GM12891 (cell line): ENCODE data around the gene SYT15B. TPM values are rescaled to one million over a fixed set of nuclear protein-coding genes. Genes with fewer than 3 reads are reported as not detected.
"Not testable (repeated sequence)": the region's sequence is repeated elsewhere in the genome, so short reads cannot be mapped to it uniquely, and the experiment has no call there.

Experiments used
- DNase-seq: peaks from one replicate; pipeline ENCODE4 v3.0.0; 2011; ENCODE audit warnings: low spot score; ENCODE audit not compliant: insufficient read length
- FAIRE-seq: peaks from 2 replicates; lab custom pipeline; 2011; peaks lifted over from hg19 to GRCh38; lab: Jason Lieb, UNC
- polyA plus RNA-seq: library from polyadenylated mRNA; unstranded; fragments of >200 nt; gene quantifications from one replicate; pipeline ENCODE4 v1.2.1, GENCODE V29; 2012; ENCODE audit warnings: low read depth, missing spikeins, inconsistent platforms; ENCODE audit not compliant: missing spikeins

Gene SYT15B
- not detected for polyA plus RNA-seq

DNA sequence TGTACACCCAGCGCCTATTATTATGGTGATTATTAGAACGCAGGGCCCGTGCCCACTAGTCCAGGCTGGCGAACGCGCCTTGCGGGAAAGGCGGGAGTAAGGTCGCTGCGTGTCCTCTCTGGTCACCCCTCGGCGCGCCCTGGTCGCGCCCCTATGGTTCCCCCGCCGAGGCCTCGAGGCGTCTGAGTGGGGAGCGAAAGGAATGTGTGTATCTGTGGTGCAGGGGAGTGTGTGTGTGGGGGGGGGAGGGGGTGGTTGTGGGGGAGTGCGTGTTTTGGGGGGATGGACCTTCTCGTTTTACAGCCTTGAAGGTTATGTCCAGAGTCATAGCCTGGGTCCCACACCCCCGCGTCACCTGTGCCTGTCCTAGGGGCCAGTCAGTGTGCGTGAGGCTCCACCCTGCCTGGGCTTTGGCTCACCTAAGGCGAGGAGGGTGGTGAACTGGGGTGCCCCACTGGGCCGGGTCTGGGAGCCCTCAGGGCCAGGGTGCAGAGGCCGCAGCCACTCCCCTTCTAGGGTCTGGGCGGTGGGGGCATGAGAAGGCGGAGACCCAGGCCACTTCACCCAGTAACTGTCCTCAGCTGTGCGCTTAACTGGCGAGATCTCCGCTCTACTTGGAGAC lies at the start of gene SYT15B:
Gene SYT15B (minus strand): TSS at position 39 of the 622 bp plus-strand sequence. CDS start 952 bp downstream, outside the sequence.
- FAIRE-seq, DNase-seq: not testable (repeated sequence)

DNA sequence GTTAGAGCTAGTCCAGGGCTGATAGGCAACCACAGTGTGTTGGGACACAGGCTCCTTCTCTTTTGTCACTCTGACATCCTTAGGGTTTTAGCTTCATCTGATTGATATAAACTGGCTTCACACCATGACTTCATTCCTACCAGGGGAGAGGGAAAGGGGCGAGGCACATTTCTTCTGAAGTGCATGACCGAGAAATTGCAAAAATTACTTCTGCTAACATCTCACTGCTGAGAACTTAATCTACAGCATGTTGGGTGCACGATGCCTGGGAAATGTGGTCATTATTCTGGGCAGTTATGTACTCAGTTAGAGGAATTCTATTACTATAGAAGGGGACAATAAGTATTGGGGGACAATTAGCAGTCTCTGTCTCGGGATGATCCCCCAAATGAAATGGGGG lies 16.2 kb upstream of the SYT15B start:
- DNase-seq, FAIRE-seq: not testable (repeated sequence)

DNA sequence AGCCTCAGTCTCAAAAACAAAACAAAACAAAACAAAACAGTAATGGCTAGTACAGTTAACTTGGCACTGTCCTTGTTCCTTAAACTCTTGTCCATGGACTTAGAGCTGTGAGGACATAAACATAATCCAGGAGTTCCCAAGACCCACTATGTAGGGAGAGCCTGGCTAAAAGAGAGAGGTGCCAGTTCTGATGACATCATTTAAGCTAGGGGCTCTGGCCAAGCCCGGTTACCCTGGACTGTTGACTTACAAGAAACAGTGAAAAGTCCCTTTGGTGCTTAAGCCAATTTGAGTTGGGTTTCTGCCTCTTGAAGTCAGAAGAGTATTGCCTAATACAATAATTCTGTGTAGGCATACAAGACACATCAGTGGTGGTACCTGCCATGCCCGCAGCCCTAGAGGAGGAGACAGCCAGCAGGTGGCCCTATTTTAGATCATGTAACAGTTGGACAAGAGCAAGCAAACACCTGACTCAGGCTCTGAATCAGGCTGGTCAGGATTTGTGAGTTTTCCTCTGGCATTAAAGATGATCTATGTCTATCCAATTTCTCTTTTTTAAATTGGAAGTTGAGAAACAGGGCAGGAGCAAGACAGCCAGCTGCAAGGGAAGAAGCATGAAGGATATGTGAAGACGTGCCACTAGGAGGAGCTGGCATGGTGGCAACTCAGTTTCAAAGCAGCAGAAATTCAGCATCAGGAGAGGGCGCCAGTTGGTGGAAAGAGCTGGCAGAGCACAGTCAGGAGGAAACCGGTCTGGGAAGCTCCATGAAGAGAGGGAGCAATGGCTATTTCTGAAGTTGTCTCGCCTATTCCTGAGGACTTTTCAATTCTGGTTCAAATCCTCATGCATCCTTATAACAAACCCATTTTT lies 12.2 kb upstream of the SYT15B start:
- FAIRE-seq, DNase-seq: not testable (repeated sequence)

DNA sequence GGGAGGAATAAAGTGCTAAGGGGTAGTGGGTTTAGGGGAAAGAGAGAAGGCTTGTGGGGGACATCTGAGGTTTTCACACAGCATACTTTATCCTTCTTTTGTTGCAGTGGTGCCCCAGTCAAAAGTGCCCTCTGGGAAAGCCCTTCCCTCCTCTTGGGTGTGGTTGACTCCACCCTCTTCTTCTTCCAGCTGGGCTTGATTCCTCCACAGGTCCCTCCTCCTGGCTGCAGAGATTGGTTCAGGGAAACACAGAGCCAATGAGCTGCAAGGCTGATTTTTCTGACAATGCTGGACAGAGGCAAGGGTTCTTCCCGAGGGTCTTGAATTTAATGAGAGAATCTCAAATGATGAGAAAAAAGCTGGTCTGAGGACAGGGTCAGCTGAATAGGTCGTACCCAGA lies 7.4 kb upstream of the SYT15B start:
- DNase-seq, FAIRE-seq: not testable (repeated sequence)

DNA sequence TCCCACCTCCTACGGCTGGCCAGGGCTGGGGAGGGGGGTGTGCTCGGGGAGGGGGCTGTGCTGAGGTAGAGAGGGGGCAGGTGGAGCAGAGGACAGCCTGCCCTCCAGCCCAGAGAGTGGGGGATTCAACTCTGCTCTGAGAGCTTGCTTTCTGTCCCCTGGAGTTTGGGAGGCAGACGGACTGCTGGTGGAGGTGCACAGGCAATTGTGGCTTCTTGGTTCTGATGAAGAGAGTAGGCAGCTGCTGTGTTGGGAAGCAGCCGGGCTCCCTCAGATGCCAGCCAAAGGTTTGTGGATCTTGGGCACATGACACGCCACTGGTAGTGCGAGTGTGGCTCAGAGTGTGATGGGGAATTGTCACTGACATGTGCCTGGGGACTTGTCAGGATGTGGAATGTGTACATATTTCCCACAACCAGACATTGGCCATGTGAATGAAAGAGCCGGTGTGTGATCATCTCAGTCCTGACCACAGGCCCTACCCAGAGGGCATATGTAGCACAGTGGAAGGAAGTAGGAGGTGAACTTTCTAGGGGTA lies 5.3 kb upstream of the SYT15B start:
- not testable (repeated sequence) for FAIRE-seq, DNase-seq

- not testable (repeated sequence) for FAIRE-seq, DNase-seq
Observed at GRCh38 chr10:47768085-47768484, 4.7 kb upstream of the SYT15B start.

GRCh38 chr10:47767236-47767635 lies 3.8 kb upstream of the SYT15B start:
- DNase-seq, FAIRE-seq: not testable (repeated sequence)

DNA sequence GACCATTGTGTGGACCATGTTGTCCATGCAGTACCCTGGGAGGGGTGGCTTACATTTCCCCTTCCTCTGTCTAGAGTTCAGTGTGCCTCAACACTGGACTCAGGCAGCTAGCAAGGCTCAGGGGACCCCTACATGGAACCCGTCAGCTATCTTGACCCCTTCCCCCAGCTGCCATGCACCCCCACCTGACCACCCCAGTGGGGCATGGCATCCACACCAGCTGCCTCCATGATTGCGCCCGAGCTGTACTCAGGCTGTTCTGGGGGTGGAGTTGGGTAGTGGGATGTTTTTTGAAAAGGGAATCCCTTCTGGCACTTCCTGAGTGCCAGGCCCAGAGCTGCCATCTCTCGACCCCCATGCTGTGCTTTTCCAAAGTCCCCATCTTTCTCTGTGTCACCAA lies 1.8 kb upstream of the SYT15B start:
- FAIRE-seq, DNase-seq: not testable (repeated sequence)

- not testable (repeated sequence) for FAIRE-seq, DNase-seq
Observed at GRCh38 chr10:47762674-47763553, 478 bp downstream of the SYT15B start.

DNA sequence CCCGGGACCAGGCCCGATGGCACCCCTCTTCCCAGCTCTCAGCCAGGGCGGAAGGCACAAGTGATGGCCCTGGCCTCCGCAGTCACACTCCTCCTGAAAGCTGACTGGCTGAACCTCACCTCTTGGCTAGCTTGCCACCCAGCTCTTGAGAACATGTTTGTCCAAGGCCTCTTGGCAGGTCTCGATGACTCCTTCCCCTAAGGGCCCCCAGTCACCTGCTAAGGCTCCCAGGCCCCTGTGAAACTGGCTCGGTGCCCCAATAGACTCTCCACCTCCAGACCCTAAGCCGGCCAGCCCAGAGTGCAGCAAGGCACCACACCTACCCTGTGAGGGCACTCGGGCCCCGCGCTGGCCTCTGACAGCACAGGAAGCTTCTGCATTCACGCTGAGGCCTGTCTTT lies 4.5 kb downstream of the SYT15B start:
- FAIRE-seq, DNase-seq: not testable (repeated sequence)

DNA sequence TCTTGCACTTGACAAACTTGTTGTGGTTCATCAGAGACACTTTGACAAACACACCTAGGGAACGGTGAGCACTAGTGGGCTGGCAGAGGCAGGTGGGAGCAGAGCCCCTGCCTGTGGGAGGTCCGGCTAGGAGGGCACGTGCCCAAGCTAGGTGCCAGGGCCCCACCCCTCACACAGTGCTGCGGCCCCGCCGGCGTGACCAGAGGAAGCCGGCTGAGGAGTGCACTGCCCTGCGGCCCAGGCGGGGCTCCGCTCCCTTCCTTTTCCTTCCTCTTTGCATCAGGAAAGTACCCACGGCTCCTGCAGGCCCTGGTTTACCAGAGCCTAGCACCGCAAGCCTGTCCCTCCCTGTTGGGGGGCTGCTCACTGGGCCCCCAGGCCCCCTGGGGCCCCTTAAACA lies 7.2 kb downstream of the SYT15B start:
- FAIRE-seq, DNase-seq: not testable (repeated sequence)

DNA sequence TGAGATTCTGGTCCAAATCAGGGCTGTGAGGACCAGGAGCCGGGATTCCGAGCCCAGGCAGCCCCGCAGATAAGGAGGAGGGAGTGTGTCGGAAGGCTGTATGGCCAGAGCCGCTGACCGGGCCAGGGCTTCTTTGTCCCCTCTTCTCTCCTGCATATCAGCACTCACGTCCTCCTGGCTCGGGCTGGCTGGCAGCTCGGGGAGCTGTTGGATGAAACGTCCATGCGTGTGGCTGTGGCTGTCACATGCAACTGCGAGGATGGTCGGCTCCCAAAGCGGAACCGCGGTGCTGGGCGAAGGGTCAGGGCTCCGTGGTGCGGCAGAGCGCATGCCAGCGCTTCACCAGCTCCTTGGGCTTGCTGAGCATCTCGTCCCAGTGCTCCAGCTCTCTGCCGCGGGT lies 9.5 kb downstream of the SYT15B start:
- not testable (repeated sequence) for FAIRE-seq

DNA sequence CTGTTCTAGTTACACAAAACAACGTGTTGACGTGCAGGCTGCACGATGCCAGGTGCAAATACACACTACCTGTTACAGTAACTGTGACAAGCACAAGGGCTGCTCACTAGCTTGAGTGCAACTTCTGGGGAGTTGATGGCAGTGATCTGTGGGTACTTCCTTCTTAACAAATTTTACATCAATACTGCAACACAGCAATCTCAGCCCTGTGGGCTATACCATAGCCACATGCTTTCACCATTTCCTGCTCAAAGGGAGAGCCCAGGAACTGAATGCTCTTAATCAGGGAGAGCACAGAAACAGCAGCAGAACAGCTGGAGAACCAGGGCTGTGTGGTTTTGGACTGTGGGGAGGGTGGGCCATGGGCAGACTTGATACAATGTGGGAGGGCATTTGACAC lies 10.2 kb downstream of the SYT15B start:
- FAIRE-seq, DNase-seq: not testable (repeated sequence)

More for the DNA sequence above, 9.5 kb downstream of the SYT15B start:
- not testable (repeated sequence) for DNase-seq

DNA sequence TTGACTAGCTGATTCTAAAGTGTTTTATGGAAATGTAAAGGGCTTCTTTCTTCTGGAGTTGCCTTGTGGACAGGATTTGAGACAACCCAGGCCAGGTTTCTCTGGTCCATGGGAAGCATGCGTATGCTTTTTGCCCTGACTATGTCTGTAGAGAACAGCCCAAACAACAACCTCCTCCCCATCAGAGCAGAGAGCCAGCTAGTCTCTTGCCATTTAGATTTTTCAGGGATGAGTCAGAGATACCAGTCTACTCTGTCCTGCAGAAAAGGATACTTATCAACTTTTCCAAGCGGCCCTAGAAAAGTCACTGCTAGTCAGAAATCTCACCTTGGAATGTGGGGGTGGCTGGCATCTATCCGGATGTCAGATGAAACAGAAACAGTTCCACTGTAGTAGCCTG lies 11.6 kb downstream of the SYT15B start:
- not testable (repeated sequence) for FAIRE-seq, DNase-seq

- not testable (repeated sequence) for FAIRE-seq
Observed at GRCh38 chr10:47750360-47750759, 13.0 kb downstream of the SYT15B start.

DNA sequence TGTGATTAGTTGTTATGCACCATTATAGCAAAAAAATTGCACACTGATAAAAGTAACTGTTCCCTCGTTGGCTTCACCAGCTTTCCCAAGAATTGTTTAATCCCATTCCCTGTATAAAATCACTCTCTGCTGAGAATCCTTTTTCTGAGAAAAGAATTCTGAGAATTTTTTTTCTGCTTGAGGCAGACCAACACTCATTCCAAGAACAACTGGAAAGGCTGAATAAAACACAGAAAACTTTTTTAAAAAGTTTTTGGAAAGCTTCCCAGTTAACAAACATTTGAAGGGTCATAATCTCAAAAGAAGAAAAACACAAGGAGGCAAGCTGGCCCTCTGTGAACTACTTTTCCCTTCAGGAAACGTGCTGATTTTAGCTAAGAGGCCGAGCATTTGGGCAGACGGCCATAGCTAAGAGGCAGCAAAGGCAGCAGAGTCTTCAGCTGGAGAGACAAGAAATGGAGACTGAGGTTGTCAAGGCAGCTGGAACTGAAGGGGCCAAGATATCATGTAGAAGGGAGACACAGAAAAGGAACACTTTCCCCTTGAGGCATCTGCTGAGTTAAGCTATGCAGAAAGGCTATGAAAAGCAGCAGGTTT lies 16.5 kb downstream of the SYT15B start:
- not testable (repeated sequence) for DNase-seq, FAIRE-seq

More at GRCh38 chr10:47750360-47750759, 13.0 kb downstream of the SYT15B start:
- DNase-seq, result not testable (repeated sequence)

DNA sequence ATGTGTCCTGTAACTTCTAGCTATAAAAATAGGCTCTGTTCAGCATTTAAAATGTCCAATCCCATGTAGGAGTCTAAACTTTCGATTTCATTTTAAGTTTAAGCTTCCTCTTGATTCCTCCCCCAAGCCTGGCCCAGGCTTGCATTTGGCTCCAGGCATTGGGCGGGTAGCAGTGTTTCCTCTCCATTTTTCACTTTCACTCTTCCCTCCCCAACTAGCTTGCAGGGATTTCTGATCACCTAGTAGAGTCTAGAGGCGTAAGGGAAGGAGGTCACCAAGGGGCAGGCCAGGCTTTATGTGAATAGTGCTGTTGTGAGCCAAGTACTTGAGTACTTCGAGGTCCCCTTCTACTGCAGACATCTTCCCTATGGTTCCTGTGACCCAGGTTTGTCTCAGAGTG lies 18.5 kb downstream of the SYT15B start:
- not testable (repeated sequence) for DNase-seq, FAIRE-seq
